Astrocyte (in vitro differentiated cells and primary cell): Measurements from ENCODE around the gene STON2. TPM values are rescaled to one million over a fixed set of nuclear protein-coding genes. Genes with fewer than 3 reads are reported as not detected.

Experiments
- DNase-seq: peaks from one replicate; pipeline ENCODE4 v3.0.0-alpha.2; 2010; ENCODE audit warnings: low read depth
- FAIRE-seq: peaks from 2 replicates; lab custom pipeline; 2011; peaks lifted over from hg19 to GRCh38; lab: Jason Lieb, UNC
- H2AFZ ChIP-seq: 2 replicates; pipeline ENCODE4 v1.6.0; 2012; ENCODE audit warnings: low read depth, low read length, inconsistent platforms
- H3K27ac ChIP-seq: 2 replicates; pipeline ENCODE4 v1.5.1; 2011; ENCODE audit warnings: low read depth, low read length, inconsistent platforms
- H3K27me3 ChIP-seq: 2 replicates; pipeline ENCODE4 v1.6.0; 2011; ENCODE audit warnings: low read length, inconsistent platforms; ENCODE audit not compliant: insufficient read depth
- H3K36me3 ChIP-seq: 2 replicates; pipeline ENCODE4 v1.5.1; 2011; ENCODE audit warnings: low read length, inconsistent platforms; ENCODE audit not compliant: insufficient read depth
- H3K4me1 ChIP-seq: 2 replicates; pipeline ENCODE4 v1.5.1; 2011; ENCODE audit warnings: low read length, inconsistent platforms; ENCODE audit not compliant: insufficient read depth
- H3K4me2 ChIP-seq: 2 replicates; pipeline ENCODE4 v1.6.0; 2012; ENCODE audit warnings: low read length, inconsistent platforms
- H3K4me3 ChIP-seq: 2 replicates; pipeline ENCODE4 v1.5.1; 2011; ENCODE audit warnings: low read depth, mild to moderate bottlenecking, low read length, inconsistent platforms; ENCODE audit not compliant: insufficient read depth
- H3K79me2 ChIP-seq: 2 replicates; pipeline ENCODE4 v1.6.0; 2012; ENCODE audit warnings: mild to moderate bottlenecking, low read length, inconsistent platforms; ENCODE audit not compliant: insufficient read depth
- H3K9ac ChIP-seq: 2 replicates; pipeline ENCODE4 v1.6.0; 2012; ENCODE audit warnings: mild to moderate bottlenecking, low read length, inconsistent platforms
- H3K9me3 ChIP-seq: 2 replicates; pipeline ENCODE4 v1.5.1; 2012; ENCODE audit warnings: low read depth, mild to moderate bottlenecking, low read length, inconsistent platforms; ENCODE audit not compliant: insufficient read depth
- H4K20me1 ChIP-seq: 2 replicates; pipeline ENCODE4 v1.6.0; 2012; ENCODE audit warnings: low read length, inconsistent platforms; ENCODE audit not compliant: insufficient read depth
- H3K27ac Mint-ChIP-seq: one replicate; pipeline ENCODE4 v1.8.0; 2021; ENCODE audit warnings: mild to moderate bottlenecking, mixed read lengths; ENCODE audit not compliant: unreplicated experiment
- H3K27me3 Mint-ChIP-seq: one replicate; pipeline ENCODE4 v1.8.0; 2021; ENCODE audit warnings: low read depth, mixed read lengths; ENCODE audit not compliant: unreplicated experiment
- H3K36me3 Mint-ChIP-seq: one replicate; pipeline ENCODE4 v1.8.0; 2021; ENCODE audit warnings: low read depth, mixed read lengths; ENCODE audit not compliant: unreplicated experiment
- H3K4me1 Mint-ChIP-seq: one replicate; pipeline ENCODE4 v1.8.0; 2021; ENCODE audit warnings: low read depth, mixed read lengths; ENCODE audit not compliant: unreplicated experiment
- H3K4me3 Mint-ChIP-seq: one replicate; pipeline ENCODE4 v1.8.0; 2021; ENCODE audit warnings: mild to moderate bottlenecking, moderate library complexity, mixed read lengths; ENCODE audit not compliant: unreplicated experiment
- H3K9me3 Mint-ChIP-seq: one replicate; pipeline ENCODE4 v1.8.0; 2021; ENCODE audit warnings: mild to moderate bottlenecking, mixed read lengths; ENCODE audit not compliant: unreplicated experiment
- CTCF ChIP-seq: IDR thresholded peaks from 2 replicates; pipeline ENCODE4 v1.5.1; 2011; ENCODE audit warnings: low read depth, mild to moderate bottlenecking, inconsistent platforms, low read length, moderate library complexity; ENCODE audit not compliant: insufficient read depth
- EZH2 ChIP-seq: IDR thresholded peaks from 2 replicates; pipeline ENCODE4 v1.6.1; 2012; ENCODE audit warnings: mild to moderate bottlenecking, low read length, inconsistent platforms; ENCODE audit not compliant: insufficient read depth
- total RNA-seq: library from RNA; stranded (reverse); gene quantifications from 2 replicates; pipeline ENCODE4 v1.2.1, GENCODE V29; 2021

STON2 gene
- total RNA-seq, 1 donor from 2014 or later, result 52.9 TPM

DNA sequence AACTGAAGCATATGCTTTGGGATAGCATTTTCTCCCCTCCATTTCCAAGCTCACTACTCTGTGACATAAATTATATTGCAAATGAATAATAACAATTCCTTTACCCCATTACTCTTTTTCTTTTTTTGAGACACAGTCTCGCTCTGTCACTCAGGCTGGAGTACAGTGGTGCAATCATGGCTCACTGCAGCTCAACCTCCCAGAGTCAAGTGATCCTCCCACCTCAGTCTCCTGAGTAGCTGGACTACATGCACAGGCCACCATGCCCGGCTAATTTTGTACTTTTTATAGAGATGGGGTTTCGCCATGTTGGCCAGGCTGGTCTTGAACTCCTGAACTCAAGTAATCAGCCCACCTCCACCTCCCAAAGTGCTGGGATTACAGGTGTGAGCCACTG, 130.1 kb downstream of the STON2 start:
- peaks cover 2% of the 10 kb centered on the region for H3K27me3 ChIP-seq
- H3K79me2 ChIP-seq, result no peaks in the 10 kb centered on the region

GRCh38 chr14:81269100-81269978, 130.8 kb downstream of the STON2 start:
- no peak overlapping the region for H3K4me2 ChIP-seq
- H3K36me3 ChIP-seq, result no peaks in the 10 kb centered on the region
- H3K79me2 ChIP-seq, result no peaks in the 10 kb centered on the region
- H3K4me1 ChIP-seq, result peaks cover 2% of the 10 kb centered on the region
- H2AFZ ChIP-seq, result no peak overlapping the region
- no peak overlapping the region for H3K27ac ChIP-seq
- H3K9me3 ChIP-seq, result no peaks in the 10 kb centered on the region
- Mint-ChIP-seq H3K27me3 (no peaks in the 10 kb centered on the region), H3K36me3 (peaks cover 2% of the 10 kb centered on the region), H3K9me3 (no peaks in the 10 kb centered on the region), H3K27ac (peak overlapping the region; percentile 84), H3K4me3 (no peak overlapping the region), H3K4me1 (peaks cover 24% of the 10 kb centered on the region)
- TF ChIP-seq EZH2 (no peak), CTCF (peak; percentile 82)
- no peak overlapping the region for H3K4me3 ChIP-seq
- FAIRE-seq (peak; percentile 56), DNase-seq (peak; percentile 52)
- H3K27me3 ChIP-seq, result no peaks in the 10 kb centered on the region
- H3K9ac ChIP-seq, result no peak overlapping the region
- H4K20me1 ChIP-seq, result no peaks in the 10 kb centered on the region

More for the DNA sequence above, 130.1 kb downstream of the STON2 start:
- Mint-ChIP-seq H3K36me3 (peaks cover 2% of the 10 kb centered on the region), H3K27ac (no peak overlapping the region), H3K4me3 (no peak overlapping the region), H3K4me1 (peaks cover 24% of the 10 kb centered on the region), H3K27me3 (no peaks in the 10 kb centered on the region), H3K9me3 (no peaks in the 10 kb centered on the region)
- Histone ChIP-seq H3K9me3 (no peaks in the 10 kb centered on the region), H3K9ac (no peak overlapping the region), H3K4me2 (no peak overlapping the region), H3K4me3 (no peak overlapping the region), H4K20me1 (no peaks in the 10 kb centered on the region), H3K4me1 (peaks cover 2% of the 10 kb centered on the region), H2AFZ (no peak overlapping the region), H3K27ac (no peak overlapping the region), H3K36me3 (no peaks in the 10 kb centered on the region)
- no peak for TF ChIP-seq EZH2
- TF ChIP-seq CTCF, result no peak
- DNase-seq (no peak), FAIRE-seq (no peak)

- Histone ChIP-seq H4K20me1 (no peaks in the 10 kb centered on the region), H3K79me2 (no peaks in the 10 kb centered on the region), H3K27me3 (no peaks in the 10 kb centered on the region), H3K9me3 (no peaks in the 10 kb centered on the region), H3K4me2 (no peak overlapping the region), H2AFZ (no peak overlapping the region), H3K27ac (no peak overlapping the region), H3K4me3 (no peak overlapping the region), H3K9ac (no peak overlapping the region), H3K4me1 (peaks cover 2% of the 10 kb centered on the region), H3K36me3 (no peaks in the 10 kb centered on the region)
- Mint-ChIP-seq H3K36me3 (peaks cover 2% of the 10 kb centered on the region), H3K4me1 (peaks cover 24% of the 10 kb centered on the region), H3K27me3 (no peaks in the 10 kb centered on the region), H3K4me3 (peak overlapping the region; percentile 36), H3K9me3 (no peaks in the 10 kb centered on the region), H3K27ac (peak overlapping the region; percentile 84)
- TF ChIP-seq EZH2 (no peak), CTCF (no peak)
- FAIRE-seq (no peak), DNase-seq (no peak)
Measured at GRCh38 chr14:81268016-81268416, 132.1 kb downstream of the STON2 start.
